B cell (primary cell): ENCODE measurements around the gene LYRM7. TPM values are rescaled to one million over a fixed set of nuclear protein-coding genes. Genes with fewer than 3 reads are reported as not detected.
"Not testable (repeated sequence)": the region's sequence is repeated elsewhere in the genome, so short reads cannot be mapped to it uniquely, and the experiment has no call there.

ENCODE experiments used
- ATAC-seq: fragments of 200-7000 bp; cut with Tn5 transposase; one replicate; pipeline ENCODE4 v1.10.0; 2021; ENCODE audit warnings: low read depth, mild to moderate bottlenecking, moderate number of reproducible peaks, moderate library complexity
- CTCF ChIA-PET: fragments of 350-600 bp; sonication (Branson Sonifier 250); formaldehyde crosslinking; loops from one replicate; lab custom pipeline; 2021; ENCODE audit warnings: antibody characterized with exemption, inconsistent platforms; lab: Charles Lee
- POLR2A ChIA-PET: fragments of 350-600 bp; sonication (Branson Sonifier 250); formaldehyde crosslinking; loops from one replicate; lab custom pipeline; 2021; ENCODE audit warnings: antibody characterized with exemption; lab: Charles Lee
- DNase-seq: peaks from one replicate; pipeline ENCODE4 v3.0.0; 2013
- H2AFZ ChIP-seq: 2 replicates; pipeline ENCODE4 v1.6.1; 2012; ENCODE audit warnings: mild to moderate bottlenecking, low read depth, low read length; ENCODE audit not compliant: insufficient read depth, poor library complexity, severe bottlenecking
- H3K27ac ChIP-seq, 2 donors: 1 replicate in 1 of 2; 2 replicates in 1 of 2; pipeline ENCODE4 v1.5.1; 2012 to 2013; ENCODE audit warnings: low read length in 2 of 2, mild to moderate bottlenecking in 2 of 2, moderate library complexity in 1 of 2
- H3K27me3 ChIP-seq, 4 experiments: fragments of 200-600 bp in 1 of 4; sonication (generic) in 1 of 4; replicated peaks in 1 of 4; 1 replicate in 2 of 4; 2 replicates in 2 of 4; pipeline versions ENCODE4 v1.6.1 to v1.7.0; 2013 to 2016; ENCODE audit warnings: low read length in 3 of 4, mild to moderate bottlenecking in 2 of 4, mixed read lengths in 1 of 4, moderate library complexity in 1 of 4; ENCODE audit not compliant: insufficient read depth in 4 of 4, control insufficient read depth in 3 of 4; ENCODE audit errors: control extremely low read depth in 1 of 4
- H3K36me3 ChIP-seq, 2 experiments: replicated peaks in 1 of 2; 1 replicate in 1 of 2; 2 replicates in 1 of 2; pipeline versions ENCODE4 v1.6.1 to v1.7.1; 2013; ENCODE audit warnings: low read length in 1 of 2; ENCODE audit not compliant: insufficient read depth in 2 of 2, control insufficient read depth in 1 of 2; ENCODE audit errors: control extremely low read depth in 1 of 2, extremely low read depth in 1 of 2
- H3K4me1 ChIP-seq, 2 donors: fragments of 200-600 bp in 1 of 2; sonication (generic) in 1 of 2; 1 replicate in 1 of 2; 2 replicates in 1 of 2; pipeline versions ENCODE4 v1.5.1 to v1.6.1; 2013 to 2017; ENCODE audit warnings: low read length in 2 of 2; ENCODE audit not compliant: control insufficient read depth in 2 of 2, insufficient read depth in 2 of 2
- H3K4me2 ChIP-seq: replicated peaks from 2 replicates; pipeline ENCODE3; 2012; ENCODE audit warnings: mild to moderate bottlenecking, low read depth, low read length; ENCODE audit not compliant: poor library complexity, severe bottlenecking
- H3K4me3 ChIP-seq, 5 experiments: fragments of 200-600 bp in 1 of 5; sonication (generic) in 1 of 5; 1 replicate in 3 of 5; 2 replicates in 2 of 5; pipeline versions ENCODE4 v1.5.1 to v1.7.0; 2011 to 2016; ENCODE audit warnings: low read length in 4 of 5, mild to moderate bottlenecking in 4 of 5, low read depth in 2 of 5, control low read depth in 1 of 5, moderate library complexity in 1 of 5; ENCODE audit not compliant: insufficient read depth in 1 of 5; ENCODE audit errors: control extremely low read depth in 1 of 5, extremely low read depth in 1 of 5
- H3K79me2 ChIP-seq: fragments of 200-600 bp; sonication (generic); one replicate; pipeline ENCODE4 v1.6.0; 2016; ENCODE audit warnings: low read length; ENCODE audit not compliant: control insufficient read depth, insufficient read depth
- H3K9ac ChIP-seq: fragments of 200-600 bp; sonication (generic); 2 replicates; pipeline ENCODE4 v1.6.1; 2017; ENCODE audit warnings: mild to moderate bottlenecking, low read length, moderate library complexity
- H3K9me3 ChIP-seq, 3 donors: one replicate each; pipeline versions ENCODE4 v1.6.1 to v1.7.1; 2013; ENCODE audit warnings: low read length in 2 of 3; ENCODE audit not compliant: control insufficient read depth in 2 of 3, insufficient read depth in 1 of 3; ENCODE audit errors: control extremely low read depth in 1 of 3
- H4K20me1 ChIP-seq: 2 replicates; pipeline ENCODE4 v1.6.0; 2012; ENCODE audit warnings: mild to moderate bottlenecking, low read length; ENCODE audit not compliant: insufficient read depth, control insufficient read depth, poor library complexity, severe bottlenecking
- H3K27ac Mint-ChIP-seq: one replicate; pipeline ENCODE4 v1.8.0; 2021; ENCODE audit warnings: mixed read lengths
- H3K27me3 Mint-ChIP-seq: one replicate; pipeline ENCODE4 v1.8.0; 2021; ENCODE audit warnings: mixed read lengths
- H3K4me1 Mint-ChIP-seq: one replicate; pipeline ENCODE4 v1.8.0; 2021; ENCODE audit warnings: mixed read lengths
- H3K4me3 Mint-ChIP-seq: one replicate; pipeline ENCODE4 v1.8.0; 2021; ENCODE audit warnings: mixed read lengths
- H3K9me3 Mint-ChIP-seq: one replicate; pipeline ENCODE4 v1.8.0; 2022; ENCODE audit warnings: mixed read lengths; ENCODE audit not compliant: insufficient read depth
- CTCF ChIP-seq: fragments of 200-600 bp; IDR thresholded peaks from one replicate; pipeline ENCODE4 v1.8.0; 2022; ENCODE audit warnings: antibody characterized with exemption, mild to moderate bottlenecking
- EZH2 ChIP-seq: IDR thresholded peaks from 2 replicates; pipeline ENCODE4 v1.6.1; 2012; ENCODE audit warnings: borderline replicate concordance, low read depth, mild to moderate bottlenecking, moderate library complexity, low read length; ENCODE audit not compliant: insufficient read depth, poor library complexity, severe bottlenecking
- WGBS: methylation state at CpG from one replicate; pipeline ENCODE4 v1.1.5; 2013; ENCODE audit warnings: missing lambda C conversion rate; ENCODE audit not compliant: insufficient coverage; 5-methylcytosine and 5-hydroxymethylcytosine counted together
- intact Hi-C: fragments of 100-400 bp; cut with micrococcal nuclease; formaldehyde crosslinking; loops from one replicate; pipeline ENCODE4 v1.10.0; 2022
- polyA plus RNA-seq: library from polyadenylated mRNA; depleted of rRNA; stranded (reverse); fragments of >200 nt; gene quantifications from 2 replicates; pipeline ENCODE4 v1.2.3, GENCODE V29; 2012
- total RNA-seq, 2 donors: library from RNA; stranded (reverse); fragments of 120-200 nt in 1 of 2; gene quantifications; 1 replicate in 1 of 2; 2 replicates in 1 of 2; pipeline versions ENCODE4 v1.2.3 to v1.2.4, GENCODE V29; 2013 to 2022

Gene LYRM7
- total and polyA plus RNA-seq, 2 donors (not counting 1 experiment from before 2014, with no cell fraction given), result 2.7 to 12.3 TPM

- Histone ChIP-seq H2AFZ (no peak overlapping the region), H3K4me1 (no peaks in the 10 kb centered on the region), H3K9me3 (peaks cover 0 to 14% (median 2%) of the 10 kb centered on the region in 3 donors), H3K27me3 (peaks cover 0 to 4% (median 2%) of the 10 kb centered on the region in 4 experiments), H3K4me3 (no peak overlapping the region), H3K4me2 (no peak overlapping the region), H3K9ac (no peak overlapping the region), H4K20me1 (no peaks in the 10 kb centered on the region), H3K27ac (no peak overlapping the region), H3K36me3 (no peaks in the 10 kb centered on the region), H3K79me2 (no peaks in the 10 kb centered on the region)
- H3K27ac Mint-ChIP-seq, result no peak overlapping the region
- TF ChIP-seq CTCF, result no peak
- TF ChIP-seq EZH2, result no peak
- WGBS, result no CpG with 5 or more reads among the region's 4 CpGs
- ChIA-PET POLR2A (no interaction called here), CTCF (no interaction called here)
- intact Hi-C loops, result no loop called here
- no peak overlapping the region for H3K4me3 Mint-ChIP-seq
- no peak for DNase-seq
- no peak for ATAC-seq
- H3K4me1 Mint-ChIP-seq, result no peaks in the 10 kb centered on the region
- H3K27me3 Mint-ChIP-seq, result peaks cover 8% of the 10 kb centered on the region
- peaks cover 5% of the 10 kb centered on the region for H3K9me3 Mint-ChIP-seq
These were observed 41.4 kb upstream of the LYRM7 start for GRCh38 chr5:131129306-131129705.

GRCh38 chr5:131133091-131133490 is 37.7 kb upstream of the LYRM7 start:
- H3K79me2 ChIP-seq, H3K4me1 ChIP-seq, H3K36me3 ChIP-seq, H3K27ac Mint-ChIP-seq, H3K27me3 ChIP-seq, H3K27ac ChIP-seq, POLR2A ChIA-PET, H3K4me3 ChIP-seq, H3K9me3 ChIP-seq, H3K4me1 Mint-ChIP-seq, DNase-seq, H2AFZ ChIP-seq, H3K27me3 Mint-ChIP-seq, H3K4me3 Mint-ChIP-seq, H3K9ac ChIP-seq, intact Hi-C loops, H3K9me3 Mint-ChIP-seq, ATAC-seq, H4K20me1 ChIP-seq, CTCF ChIA-PET, H3K4me2 ChIP-seq: not testable (repeated sequence)
- no CpG with 5 or more reads among the region's 2 CpGs for WGBS

GRCh38 chr5:131138406-131138805 is 32.3 kb upstream of the LYRM7 start:
- intact Hi-C loops, H3K4me3 Mint-ChIP-seq, H4K20me1 ChIP-seq, H3K4me1 ChIP-seq, H3K9ac ChIP-seq, H3K27me3 ChIP-seq, H3K27me3 Mint-ChIP-seq, H2AFZ ChIP-seq, H3K79me2 ChIP-seq, CTCF ChIA-PET, H3K36me3 ChIP-seq, H3K4me1 Mint-ChIP-seq, H3K27ac ChIP-seq, DNase-seq, H3K9me3 Mint-ChIP-seq, POLR2A ChIA-PET, H3K4me3 ChIP-seq, ATAC-seq, H3K27ac Mint-ChIP-seq, H3K4me2 ChIP-seq, H3K9me3 ChIP-seq: not testable (repeated sequence)
- 96% methylated on average over 4 of the region's 5 CpGs for WGBS
